Breast epithelium (tissue), 4 donors: Measurements from ENCODE around the gene LMOD1. TPM values are rescaled to one million over a fixed set of nuclear protein-coding genes. Genes with fewer than 3 reads are reported as not detected.
"Not testable (repeated sequence)": the region's sequence is repeated elsewhere in the genome, so short reads cannot be mapped to it uniquely, and the experiment has no call there.

Experiments used
- DNase-seq, 2 donors: peaks; one replicate each; pipeline ENCODE4 v3.0.0-alpha.2; 2019; ENCODE audit warnings: low spot score in 2 of 2
- H3K27ac ChIP-seq, 2 donors: fragments of 200-600 bp; sonication (generic) in 1 of 2; one replicate each; pipeline ENCODE4 v1.5.1; 2016 to 2019; ENCODE audit warnings: mild to moderate bottlenecking in 1 of 2
- H3K27me3 ChIP-seq, 2 donors: fragments of 200-600 bp; sonication (generic) in 1 of 2; one replicate each; pipeline versions ENCODE4 v1.5.1 to v1.6.0; 2017 to 2019; ENCODE audit warnings: control low read depth in 1 of 2, mild to moderate bottlenecking in 1 of 2
- H3K36me3 ChIP-seq: fragments of 200-600 bp; one replicate; pipeline ENCODE4 v1.5.1; 2019
- H3K4me1 ChIP-seq, 2 donors: fragments of 200-600 bp; sonication (generic); one replicate each; pipeline ENCODE4 v1.5.1; 2016 to 2019; ENCODE audit warnings: control low read depth in 1 of 2
- H3K4me3 ChIP-seq, 3 donors: fragments of 200-600 bp; sonication (generic); 1 replicate in 2 of 3; 2 replicates in 1 of 3; pipeline ENCODE4 v1.5.1; 2016 to 2019; ENCODE audit warnings: mild to moderate bottlenecking in 3 of 3, moderate library complexity in 2 of 3
- H3K9me3 ChIP-seq, 2 donors: fragments of 200-600 bp; sonication (generic) in 1 of 2; one replicate each; pipeline ENCODE4 v1.5.1; 2016 to 2019; ENCODE audit warnings: control low read depth in 1 of 2
- CTCF ChIP-seq, 3 donors: fragments of 450-650 bp; IDR thresholded peaks; one replicate each; pipeline ENCODE4 v1.5.1; 2016 to 2017; ENCODE audit warnings: antibody characterized with exemption in 3 of 3, mild to moderate bottlenecking in 3 of 3, moderate library complexity in 3 of 3
- POLR2A ChIP-seq: fragments of 450-650 bp; IDR thresholded peaks from one replicate; pipeline ENCODE4 v1.6.1; 2016; ENCODE audit warnings: antibody characterized with exemption, mild to moderate bottlenecking, moderate library complexity
- POLR2AphosphoS5 ChIP-seq, 3 donors: sonication (generic); formaldehyde crosslinking; IDR thresholded peaks; one replicate each; pipeline ENCODE4 v1.6.1; 2017; ENCODE audit warnings: antibody characterized with exemption in 3 of 3
- intact Hi-C: fragments of 100-400 bp; cut with DNase I; formaldehyde crosslinking; loops from one replicate; pipeline ENCODE4 v1.15.1; 2023; ENCODE audit warnings: low total_unique reads
- total RNA-seq, 3 donors: library from RNA; depleted of rRNA; stranded (reverse); fragments of >200 nt; gene quantifications; one replicate each; pipeline ENCODE4 v1.1.0, GENCODE V29; 2016

LMOD1 gene
- total RNA-seq, 3 donors from 2014 or later: 60.0 to 92.2 (median 87.2) TPM

- no peaks in the 10 kb centered on the region for H3K9me3 ChIP-seq
- intact Hi-C loops: no loop called here
- H3K4me3 ChIP-seq: no peak overlapping the region
- H3K36me3 ChIP-seq: no peaks in the 10 kb centered on the region
- DNase-seq: no peak
- H3K27ac ChIP-seq: peak overlapping the region; percentile 89 to 97
- H3K4me1 ChIP-seq: peaks cover 0 to 22% of the 10 kb centered on the region in 2 donors
- H3K27me3 ChIP-seq: no peaks in the 10 kb centered on the region
- TF ChIP-seq POLR2AphosphoS5 (IDR thresholded peaks at IDR 0.05): no peak
- TF ChIP-seq POLR2A: no peak
- no peak for TF ChIP-seq CTCF (IDR thresholded peaks at IDR 0.05)
Measured at GRCh38 chr1:201902198-201902597, 44.1 kb downstream of the LMOD1 start.

- H3K9me3 ChIP-seq, DNase-seq, intact Hi-C loops, H3K4me3 ChIP-seq, H3K27me3 ChIP-seq, H3K36me3 ChIP-seq: not testable (repeated sequence)
- H3K4me1 ChIP-seq: peaks cover 0 to 18% of the 10 kb centered on the region in 2 donors
- H3K27ac ChIP-seq: peak overlapping the region; percentile 65 to 67
Measured at GRCh38 chr1:201901036-201901435, 45.3 kb downstream of the LMOD1 start.

- peak overlapping the region; percentile 65 to 67 for H3K27ac ChIP-seq
- no peak for DNase-seq
- H3K9me3 ChIP-seq: no peaks in the 10 kb centered on the region
- no peak for TF ChIP-seq CTCF (IDR thresholded peaks at IDR 0.05)
- TF ChIP-seq POLR2A: no peak
- TF ChIP-seq POLR2AphosphoS5 (IDR thresholded peaks at IDR 0.05): no peak
- no peaks in the 10 kb centered on the region for H3K27me3 ChIP-seq
- intact Hi-C loops: no loop called here
- no peak overlapping the region for H3K4me3 ChIP-seq
- H3K36me3 ChIP-seq: no peaks in the 10 kb centered on the region
- peaks cover 0 to 12% of the 10 kb centered on the region in 2 donors for H3K4me1 ChIP-seq
Measured at GRCh38 chr1:201900476-201900875, 45.9 kb downstream of the LMOD1 start.

- Histone ChIP-seq H3K27me3 (no peaks in the 10 kb centered on the region), H3K36me3 (no peaks in the 10 kb centered on the region), H3K9me3 (no peaks in the 10 kb centered on the region), H3K4me3 (no peak overlapping the region), H3K4me1 (peaks cover 0 to 6% of the 10 kb centered on the region in 2 donors), H3K27ac (peak overlapping the region; percentile 65 to 67)
- intact Hi-C loops: loop anchor here (5.0 kb wide), 1 partner anchor 72 kb away; no protein-coding TSS in a partner anchor
- DNase-seq: no peak
- TF ChIP-seq POLR2AphosphoS5 (IDR thresholded peaks at IDR 0.05) (no peak), CTCF (IDR thresholded peaks at IDR 0.05) (no peak), POLR2A (no peak)
Measured at GRCh38 chr1:201899683-201900429, 46.5 kb downstream of the LMOD1 start.

GRCh38 chr1:201898992-201899391 lies 47.4 kb downstream of the LMOD1 start:
- no peaks in the 10 kb centered on the region for H3K27me3 ChIP-seq
- H3K4me1 ChIP-seq: peaks cover 0 to 5% of the 10 kb centered on the region in 2 donors
- no peaks in the 10 kb centered on the region for H3K36me3 ChIP-seq
- TF ChIP-seq CTCF (IDR thresholded peaks at IDR 0.05) (no peak), POLR2AphosphoS5 (IDR thresholded peaks at IDR 0.05) (no peak), POLR2A (no peak)
- DNase-seq: no peak
- no peak overlapping the region for H3K4me3 ChIP-seq
- H3K9me3 ChIP-seq: no peaks in the 10 kb centered on the region
- H3K27ac ChIP-seq: peak overlapping the region; percentile 2 to 64
- intact Hi-C loops: loop anchor here (5.0 kb wide), 1 partner anchor 73 kb away; no protein-coding TSS in a partner anchor
